ENCODE measurements around the gene MCMBP.
A peak's percentile ranks its signal among the peaks of the same experiment; 100 is the strongest.

The MCMBP gene

GRCh38 chr10:119871881-119872609 is 598 bp downstream of the MCMBP start:
- H3K4me3 ChIP-seq (ENCODE audit: low read depth, low read length) = peak overlapping the region; percentile 76
- no peaks in the 10 kb centered on the region for H3K9me3 ChIP-seq (ENCODE audit: control insufficient read depth, insufficient read depth, low read depth, low read length)
- no peaks in the 10 kb centered on the region; the same call in 1 of the 2 replicates for H3K4me1 ChIP-seq (ENCODE audit: control insufficient read depth, insufficient read depth, low read length)
- ChIA-PET CTCF (interaction anchor here (0.8 to 3.6 kb wide), 4 partner anchors 13 to 186 kb away, joined by 3 to 31 read pairs (median 10); no protein-coding TSS in a partner anchor), POLR2A (interaction anchor here (0.6 to 3.8 kb wide), 9 partner anchors 8 to 275 kb away, joined by 3 to 49 read pairs (median 6); partner anchors contain the start of genes INPP5F, SEC23IP and TIAL1)
- H3K36me3 ChIP-seq (ENCODE audit: control insufficient read depth in 2 of 2, insufficient read depth in 1 of 2, low read length in 2 of 2) = no peaks in the 10 kb centered on the region
- peak overlapping the region; percentile 99 for H3K27ac ChIP-seq (ENCODE audit: extremely low read depth, low read depth, low read length)
- TF ChIP-seq ZNF148 (tag by site-specific recombination; IDR thresholded peaks at IDR 0.05; ENCODE audit: borderline replicate concordance) = no peak
- peak; percentile 26; the same call in 1 of the 2 replicates for TF ChIP-seq KLF9 (tag by site-specific recombination; IDR thresholded peaks at IDR 0.05; ENCODE audit: low read depth)
- TF ChIP-seq ZFP69B (tag by site-specific recombination; IDR thresholded peaks at IDR 0.05) = no peak
- TF ChIP-seq SALL2 (tag by site-specific recombination; IDR thresholded peaks at IDR 0.05; ENCODE audit: borderline replicate concordance) = no peak
- no peak for TF ChIP-seq ZNF639 (tag by site-specific recombination; IDR thresholded peaks at IDR 0.05)
- no peak for TF ChIP-seq KLF17 (tag by site-specific recombination; IDR thresholded peaks at IDR 0.05)
- TF ChIP-seq OVOL3 (tag by site-specific recombination; IDR thresholded peaks at IDR 0.05) = no peak
- TF ChIP-seq HIC1 (tag by site-specific recombination; IDR thresholded peaks at IDR 0.05) = no peak
- TF ChIP-seq ZNF362 (tag by site-specific recombination; IDR thresholded peaks at IDR 0.05) = no peak
- TF ChIP-seq ZNF777 (tag by site-specific recombination; IDR thresholded peaks at IDR 0.05; ENCODE audit: borderline replicate concordance) = no peak
- TF ChIP-seq ZNF394 (tag by site-specific recombination; IDR thresholded peaks at IDR 0.05; ENCODE audit: borderline replicate concordance) = no peak
- TF ChIP-seq ZNF324 (tag by site-specific recombination; IDR thresholded peaks at IDR 0.05) = no peak
- no peak for TF ChIP-seq ZNF366 (tag by site-specific recombination; conservative IDR thresholded peaks at IDR 0.05)
- TF ChIP-seq HOXA7 (CRISPR knock-in tag; IDR thresholded peaks at IDR 0.05; ENCODE audit: borderline replicate concordance) = no peak
- TF ChIP-seq ZNF175 (tag by site-specific recombination; IDR thresholded peaks at IDR 0.05) = no peak
- TF ChIP-seq ZSCAN4 (tag by site-specific recombination; IDR thresholded peaks at IDR 0.05) = no peak
- no peak for TF ChIP-seq ZNF843 (tag by site-specific recombination; IDR thresholded peaks at IDR 0.05)
- no peak for TF ChIP-seq ZNF274 (IDR thresholded peaks at IDR 0.05; ENCODE audit: low read length)
- TF ChIP-seq ZNF274 (tag by site-specific recombination; IDR thresholded peaks at IDR 0.05; ENCODE audit: borderline replicate concordance) = no peak
- TF ChIP-seq ZNF404 (tag by site-specific recombination; IDR thresholded peaks at IDR 0.05) = no peak
- TF ChIP-seq ZNF202 (tag by site-specific recombination; IDR thresholded peaks at IDR 0.05; ENCODE audit: borderline replicate concordance) = no peak
- no peak for TF ChIP-seq ZNF544 (tag by site-specific recombination; IDR thresholded peaks at IDR 0.05)
- no peak for TF ChIP-seq ZNF24 (tag by site-specific recombination; IDR thresholded peaks at IDR 0.05)
- no peak for TF ChIP-seq ZNF792 (tag by site-specific recombination; IDR thresholded peaks at IDR 0.05)
- TF ChIP-seq GFI1B (tag by site-specific recombination; IDR thresholded peaks at IDR 0.05) = peak; percentile 33; the same call in 1 of the 2 replicates
- TF ChIP-seq ZNF664 (tag by site-specific recombination; IDR thresholded peaks at IDR 0.05) = no peak
- no peak for TF ChIP-seq ZNF423 (tag by site-specific recombination; IDR thresholded peaks at IDR 0.05)
- TF ChIP-seq ZFP3 (tag by site-specific recombination; IDR thresholded peaks at IDR 0.05; ENCODE audit: low read depth) = no peak
- TF ChIP-seq ZNF707 (tag by site-specific recombination; IDR thresholded peaks at IDR 0.05) = no peak

Data from HEK293 (cell line).